ENCODE results near the gene MSLN. TPM values are rescaled to one million over a fixed set of nuclear protein-coding genes. Genes with fewer than 3 reads are reported as not detected.
A peak's percentile ranks its signal among the peaks of the same experiment; 100 is the strongest.

Gene MSLN
- total and polyA plus RNA-seq, 9 of the 15 experiments (the other 6 are each of a cell fraction or from before 2014, with no cell fraction given), result not detected

DNA sequence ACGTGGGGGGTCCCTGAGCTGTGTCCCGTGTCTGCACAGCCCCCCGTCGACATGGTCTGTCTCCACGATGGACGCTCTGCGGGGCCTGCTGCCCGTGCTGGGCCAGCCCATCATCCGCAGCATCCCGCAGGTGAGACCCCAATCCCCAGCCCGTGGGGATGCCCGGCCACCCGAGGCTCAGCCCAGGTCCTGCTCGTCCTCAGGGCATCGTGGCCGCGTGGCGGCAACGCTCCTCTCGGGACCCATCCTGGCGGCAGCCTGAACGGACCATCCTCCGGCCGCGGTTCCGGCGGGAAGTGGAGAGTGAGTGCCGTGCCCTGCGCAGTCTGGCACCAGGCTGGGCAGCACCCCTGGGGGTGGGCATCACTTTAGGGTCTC lies 4.9 kb downstream of the MSLN start:
- H3K4me1 ChIP-seq (replicated peaks in 1 of 2; ENCODE audit: control insufficient read depth in 2 of 2, insufficient read depth in 2 of 2, low read length in 2 of 2), result peaks cover 0 to 84% of the 10 kb centered on the region in 2 experiments; a peak in 2 of 5 replicates
- H3K36me3 ChIP-seq (ENCODE audit: control insufficient read depth, insufficient read depth, low read length), result no peaks in the 10 kb centered on the region
- ChIA-PET POLR2A (interaction anchor here (1.0 to 1.5 kb wide), 2 partner anchors 23 to 25 kb away, joined by 3 to 4 read pairs; partner anchors contain the start of gene CIAO3), CTCF (ENCODE audit: low intra/inter-chr PET ratio) (no interaction called here)
- intact Hi-C loops (cut with micrococcal nuclease), result no loop called here
- no peak overlapping the region for H3K4me2 ChIP-seq (ENCODE audit: insufficient read depth, low read length)
- H3K4me3 ChIP-seq, result no peak overlapping the region
- FAIRE-seq (no peak), ATAC-seq (no peak), DNase-seq (ENCODE audit: extremely low read depth in 1 of 4, low spot score in 3 of 4) (no peak)
- H3K79me2 ChIP-seq (ENCODE audit: control insufficient read depth, insufficient read depth, low read length), result no peaks in the 10 kb centered on the region
- 66% methylated on average over 23 of the region's 29 CpGs for WGBS (ENCODE audit: insufficient coverage, low coverage, missing lambda C conversion rate)
- no peaks in the 10 kb centered on the region for H3K9me3 ChIP-seq (replicated peaks; ENCODE audit: control insufficient read depth, insufficient read depth, low read depth, low read length)
- H4K20me1 ChIP-seq (replicated peaks; ENCODE audit: control insufficient read depth, insufficient read depth, low read length), result 0 out of 2 replicates have a peak, but pooled peaks cover 3% of the 10 kb centered on the region
- BruUV-seq (replicated peaks), result no TSS peak
- H3K9me1 ChIP-seq (ENCODE audit: control insufficient read depth, insufficient read depth, low read length), result no peaks in the 10 kb centered on the region
- no peak overlapping the region for H2AFZ ChIP-seq (ENCODE audit: low read depth, low read length)
- in situ Hi-C loops (cut with MboI), result no loop called here
- H3K27ac ChIP-seq (ENCODE audit: extremely low read depth, low read depth, low read length), result no peak overlapping the region
- H3K9ac ChIP-seq (ENCODE audit: insufficient read depth in 1 of 2, low read depth in 2 of 2, low read length in 2 of 2), result no peak overlapping the region
- TF ChIP-seq DNMT1 (IDR thresholded peaks at IDR 0.05) (no peak), HNRNPL (IDR thresholded peaks at IDR 0.05; ENCODE audit: low read depth, low read length) (0 out of 2 replicates have a peak, but pooled peaks have one; percentile 58)
- TF ChIP-seq, protein P1, sequence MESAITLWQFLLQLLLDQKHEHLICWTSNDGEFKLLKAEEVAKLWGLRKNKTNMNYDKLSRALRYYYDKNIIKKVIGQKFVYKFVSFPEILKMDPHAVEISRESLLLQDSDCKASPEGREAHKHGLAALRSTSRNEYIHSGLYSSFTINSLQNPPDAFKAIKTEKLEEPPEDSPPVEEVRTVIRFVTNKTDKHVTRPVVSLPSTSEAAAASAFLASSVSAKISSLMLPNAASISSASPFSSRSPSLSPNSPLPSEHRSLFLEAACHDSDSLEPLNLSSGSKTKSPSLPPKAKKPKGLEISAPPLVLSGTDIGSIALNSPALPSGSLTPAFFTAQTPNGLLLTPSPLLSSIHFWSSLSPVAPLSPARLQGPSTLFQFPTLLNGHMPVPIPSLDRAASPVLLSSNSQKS (CRISPR knock-in tag; IDR thresholded peaks at IDR 0.05), result no peak
- TF ChIP-seq, protein P2, sequence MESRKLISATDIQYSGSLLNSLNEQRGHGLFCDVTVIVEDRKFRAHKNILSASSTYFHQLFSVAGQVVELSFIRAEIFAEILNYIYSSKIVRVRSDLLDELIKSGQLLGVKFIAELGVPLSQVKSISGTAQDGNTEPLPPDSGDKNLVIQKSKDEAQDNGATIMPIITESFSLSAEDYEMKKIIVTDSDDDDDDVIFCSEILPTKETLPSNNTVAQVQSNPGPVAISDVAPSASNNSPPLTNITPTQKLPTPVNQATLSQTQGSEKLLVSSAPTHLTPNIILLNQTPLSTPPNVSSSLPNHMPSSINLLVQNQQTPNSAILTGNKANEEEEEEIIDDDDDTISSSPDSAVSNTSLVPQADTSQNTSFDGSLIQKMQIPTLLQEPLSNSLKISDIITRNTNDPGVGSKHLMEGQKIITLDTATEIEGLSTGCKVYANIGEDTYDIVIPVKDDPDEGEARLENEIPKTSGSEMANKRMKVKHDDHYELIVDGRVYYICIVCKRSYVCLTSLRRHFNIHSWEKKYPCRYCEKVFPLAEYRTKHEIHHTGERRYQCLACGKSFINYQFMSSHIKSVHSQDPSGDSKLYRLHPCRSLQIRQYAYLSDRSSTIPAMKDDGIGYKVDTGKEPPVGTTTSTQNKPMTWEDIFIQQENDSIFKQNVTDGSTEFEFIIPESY (CRISPR knock-in tag; IDR thresholded peaks at IDR 0.05), result peak; percentile 44; the same call in 1 of the 2 replicates
- TF ChIP-seq, protein P3, sequence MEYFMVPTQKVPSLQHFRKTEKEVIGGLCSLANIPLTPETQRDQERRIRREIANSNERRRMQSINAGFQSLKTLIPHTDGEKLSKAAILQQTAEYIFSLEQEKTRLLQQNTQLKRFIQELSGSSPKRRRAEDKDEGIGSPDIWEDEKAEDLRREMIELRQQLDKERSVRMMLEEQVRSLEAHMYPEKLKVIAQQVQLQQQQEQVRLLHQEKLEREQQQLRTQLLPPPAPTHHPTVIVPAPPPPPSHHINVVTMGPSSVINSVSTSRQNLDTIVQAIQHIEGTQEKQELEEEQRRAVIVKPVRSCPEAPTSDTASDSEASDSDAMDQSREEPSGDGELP (CRISPR knock-in tag; IDR thresholded peaks at IDR 0.05; ENCODE audit: borderline replicate concordance), result 0 out of 2 replicates have a peak, but pooled peaks have one; percentile 3
- peaks cover 0 to 6% of the 10 kb centered on the region in 2 experiments; a peak in 1 of 5 replicates for H3K27me3 ChIP-seq (ENCODE audit: control insufficient read depth in 2 of 2, insufficient read depth in 2 of 2, low read length in 2 of 2)
